Lung (tissue), 12 donors: ENCODE results near the gene PLAAT1. TPM values are rescaled to one million over a fixed set of nuclear protein-coding genes. Genes with fewer than 3 reads are reported as not detected.

Experiments
- ATAC-seq: fragments of 200-7000 bp; cut with Tn5 transposase; one replicate; pipeline ENCODE4 v1.9.1; 2020; ENCODE audit warnings: moderate number of reproducible peaks; ENCODE audit not compliant: insufficient read depth, low FRiP score
- DNase-seq, 3 donors: peaks; one replicate each; pipeline ENCODE4 v3.0.0-alpha.2; 2013 to 2017
- H3K27ac ChIP-seq, 2 donors: one replicate each; pipeline ENCODE4 v1.5.1; 2013; ENCODE audit warnings: mild to moderate bottlenecking in 2 of 2, moderate library complexity in 2 of 2, control low read depth in 1 of 2, inconsistent platforms in 1 of 2, low read depth in 1 of 2, low read length in 1 of 2
- H3K27me3 ChIP-seq, 3 donors: one replicate each; pipeline ENCODE4 v1.5.1; 2013; ENCODE audit warnings: low read length in 2 of 3; ENCODE audit not compliant: control insufficient read depth in 3 of 3, insufficient read depth in 3 of 3
- H3K36me3 ChIP-seq, 4 donors: one replicate each; pipeline ENCODE4 v1.5.1; 2013; ENCODE audit warnings: low read length in 4 of 4, mild to moderate bottlenecking in 1 of 4, moderate library complexity in 1 of 4; ENCODE audit not compliant: control insufficient read depth in 4 of 4, insufficient read depth in 4 of 4
- H3K4me1 ChIP-seq, 5 donors: one replicate each; pipeline ENCODE4 v1.5.1; 2013; ENCODE audit warnings: low read length in 5 of 5, mild to moderate bottlenecking in 2 of 5, moderate library complexity in 1 of 5; ENCODE audit not compliant: control insufficient read depth in 5 of 5, insufficient read depth in 5 of 5
- H3K4me3 ChIP-seq: one replicate; pipeline ENCODE4 v1.5.1; 2013; ENCODE audit warnings: mild to moderate bottlenecking, control low read depth, moderate library complexity
- H3K9ac ChIP-seq, 2 donors: one replicate each; pipeline ENCODE4 v1.5.1; 2013; ENCODE audit warnings: low read length in 2 of 2, control low read depth in 1 of 2; ENCODE audit not compliant: insufficient read depth in 1 of 2
- H3K9me3 ChIP-seq, 4 donors: one replicate each; pipeline ENCODE4 v1.5.1; 2013; ENCODE audit warnings: low read length in 3 of 4, mild to moderate bottlenecking in 1 of 4, moderate library complexity in 1 of 4; ENCODE audit not compliant: control insufficient read depth in 4 of 4, insufficient read depth in 3 of 4
- WGBS, 2 donors: extraction: QIAGEN DNeasy Blood & Tissue Kit; methylation state at CpG; one replicate each; pipeline ENCODE4 v1.1.7; 2013; 5-methylcytosine and 5-hydroxymethylcytosine counted together
- polyA plus RNA-seq, 2 donors: library from polyadenylated mRNA; stranded (reverse); fragments of 200-250 nt; gene quantifications; one replicate each; pipeline ENCODE4 v1.2.1, GENCODE V29; 2013
- total RNA-seq, 2 donors: library from RNA; depleted of rRNA in 1 of 2; stranded (reverse); fragments of >200 nt in 1 of 2; gene quantifications; one replicate each; pipeline ENCODE4 v1.2.1, GENCODE V29; 2014 to 2021
- TF ChIP-seq, protein P1 (sequence below): IDR thresholded peaks from 2 replicates; pipeline ENCODE4 v1.5.1; 2012; ENCODE audit warnings: mild to moderate bottlenecking; ENCODE audit errors: control extremely low read depth, extremely low read depth
- donor health status: control.
- donor health status: control.
- donor health status: Bipolar disorder and iron deficiency.
- donor health status: healthy.
- donor health status: DM: yes; HTN: yes; CAD: no.

PLAAT1 gene
- total and polyA plus RNA-seq, 4 donors, result 0.13 to 0.86 (median 0.24) TPM

DNA sequence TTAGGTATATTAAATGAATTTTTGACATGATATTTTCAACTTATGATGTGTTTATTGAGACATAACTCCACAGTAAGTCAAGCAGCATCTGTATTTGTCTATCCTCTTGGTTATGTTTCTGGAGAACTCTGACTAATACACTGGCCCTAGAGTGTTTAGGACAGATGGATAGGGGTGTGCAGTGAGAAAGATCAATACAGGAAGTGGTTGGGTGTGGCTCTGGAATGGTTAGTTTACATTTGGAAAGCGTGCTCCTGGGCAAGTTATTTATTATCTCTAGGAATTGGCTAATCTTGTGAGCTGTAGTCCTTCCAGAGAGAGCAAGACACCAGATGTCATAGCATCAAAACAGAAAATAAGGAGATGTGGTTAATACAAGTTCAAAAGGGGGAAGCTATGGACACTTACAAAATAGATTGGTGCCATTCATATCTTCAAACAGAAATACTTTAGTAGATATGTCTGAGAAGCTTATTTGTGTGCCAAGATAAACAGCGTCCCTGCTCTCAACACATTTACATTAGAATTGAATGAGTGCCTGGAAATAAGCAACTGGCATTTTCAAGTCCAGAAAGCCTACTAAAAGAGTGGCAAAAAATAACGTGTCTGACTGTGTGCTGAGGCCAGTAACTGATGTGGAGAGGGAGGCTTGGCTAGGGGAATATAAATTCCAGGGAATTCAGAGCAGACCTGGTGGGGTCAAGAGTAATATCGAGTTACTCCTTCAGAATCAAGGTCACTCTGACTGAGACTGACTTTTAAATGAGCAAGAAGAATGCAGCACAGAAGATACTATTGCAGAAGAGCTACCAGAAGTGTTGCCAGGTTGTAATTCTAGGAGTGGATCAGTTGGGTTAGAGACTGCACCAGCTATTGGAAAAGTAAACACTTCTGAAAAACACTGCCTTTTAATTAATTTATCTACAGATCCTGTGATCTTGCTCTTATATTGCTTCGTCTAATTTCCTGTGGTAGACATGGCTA lies 33.4 kb upstream of the PLAAT1 start:
- TF ChIP-seq, protein P1, sequence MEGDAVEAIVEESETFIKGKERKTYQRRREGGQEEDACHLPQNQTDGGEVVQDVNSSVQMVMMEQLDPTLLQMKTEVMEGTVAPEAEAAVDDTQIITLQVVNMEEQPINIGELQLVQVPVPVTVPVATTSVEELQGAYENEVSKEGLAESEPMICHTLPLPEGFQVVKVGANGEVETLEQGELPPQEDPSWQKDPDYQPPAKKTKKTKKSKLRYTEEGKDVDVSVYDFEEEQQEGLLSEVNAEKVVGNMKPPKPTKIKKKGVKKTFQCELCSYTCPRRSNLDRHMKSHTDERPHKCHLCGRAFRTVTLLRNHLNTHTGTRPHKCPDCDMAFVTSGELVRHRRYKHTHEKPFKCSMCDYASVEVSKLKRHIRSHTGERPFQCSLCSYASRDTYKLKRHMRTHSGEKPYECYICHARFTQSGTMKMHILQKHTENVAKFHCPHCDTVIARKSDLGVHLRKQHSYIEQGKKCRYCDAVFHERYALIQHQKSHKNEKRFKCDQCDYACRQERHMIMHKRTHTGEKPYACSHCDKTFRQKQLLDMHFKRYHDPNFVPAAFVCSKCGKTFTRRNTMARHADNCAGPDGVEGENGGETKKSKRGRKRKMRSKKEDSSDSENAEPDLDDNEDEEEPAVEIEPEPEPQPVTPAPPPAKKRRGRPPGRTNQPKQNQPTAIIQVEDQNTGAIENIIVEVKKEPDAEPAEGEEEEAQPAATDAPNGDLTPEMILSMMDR, result no peak
- Histone ChIP-seq H3K9ac (no peak overlapping the region), H3K27ac (no peak overlapping the region), H3K36me3 (no peaks in the 10 kb centered on the region), H3K4me1 (no peaks in the 10 kb centered on the region), H3K4me3 (no peak overlapping the region), H3K27me3 (no peaks in the 10 kb centered on the region), H3K9me3 (no peaks in the 10 kb centered on the region)
- WGBS, 2 donors, result 33 to 59% methylated on average over 5 of the region's 5 CpGs
- no peak for ATAC-seq
- no peak for DNase-seq

DNA sequence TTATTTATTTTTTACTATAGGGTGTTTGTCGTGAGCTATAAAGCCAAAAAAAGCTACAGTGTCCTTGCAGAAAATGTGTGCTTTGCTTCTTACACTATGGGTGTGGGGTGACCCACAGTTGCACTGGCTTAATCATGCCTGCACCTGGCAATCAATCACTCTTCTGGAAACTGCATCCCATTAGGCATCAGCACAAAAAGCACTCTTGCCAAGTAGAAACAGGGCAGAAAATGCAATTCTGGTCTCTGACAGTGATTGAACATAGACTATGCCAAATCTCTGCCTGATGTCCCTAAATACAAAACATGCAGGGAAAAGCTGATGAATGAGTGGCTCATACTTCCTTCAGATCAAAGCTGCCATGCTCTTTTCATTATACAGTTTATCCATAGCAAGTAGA lies 30.4 kb upstream of the PLAAT1 start:
- Histone ChIP-seq H3K9ac (no peak overlapping the region), H3K27ac (no peak overlapping the region), H3K36me3 (no peaks in the 10 kb centered on the region), H3K9me3 (no peaks in the 10 kb centered on the region), H3K4me3 (no peak overlapping the region), H3K4me1 (no peaks in the 10 kb centered on the region), H3K27me3 (no peaks in the 10 kb centered on the region)
- ATAC-seq (no peak), DNase-seq (no peak)
- TF ChIP-seq, protein P1, result no peak
- 72 to 81% methylated on average over 1 of the region's 1 CpG for WGBS, 2 donors

DNA sequence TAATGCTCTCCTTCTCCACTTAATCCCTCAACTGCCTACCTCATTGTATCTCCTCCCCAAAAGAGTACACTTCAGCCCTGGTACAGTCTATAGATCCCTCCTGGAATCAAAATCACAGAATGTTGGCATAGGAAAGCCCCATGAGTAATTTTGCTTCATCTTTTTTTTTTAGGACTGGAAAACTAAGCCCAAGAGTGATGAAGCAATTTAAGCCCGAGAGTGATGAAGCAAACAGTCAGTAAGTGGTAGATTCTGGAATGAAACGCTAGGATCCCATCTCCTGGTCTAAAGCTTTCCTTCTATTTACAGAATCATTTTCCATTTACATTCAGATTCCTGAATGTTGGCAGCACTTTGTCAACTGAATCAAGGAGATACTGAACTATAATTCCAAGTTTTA lies 29.8 kb upstream of the PLAAT1 start:
- ATAC-seq (no peak), DNase-seq (no peak)
- Histone ChIP-seq H3K9me3 (no peaks in the 10 kb centered on the region), H3K9ac (no peak overlapping the region), H3K27ac (no peak overlapping the region), H3K27me3 (no peaks in the 10 kb centered on the region), H3K4me1 (no peaks in the 10 kb centered on the region), H3K36me3 (no peaks in the 10 kb centered on the region), H3K4me3 (no peak overlapping the region)
- TF ChIP-seq, protein P1, result no peak
- WGBS, 2 donors, result 80 to 89% methylated on average over 2 of the region's 2 CpGs
